ENCODE results near the gene CDH15. TPM values are rescaled to one million over a fixed set of nuclear protein-coding genes. Genes with fewer than 3 reads are reported as not detected.
A peak's percentile ranks its signal among the peaks of the same experiment; 100 is the strongest.
"Not testable (repeated sequence)": the region's sequence is repeated elsewhere in the genome, so short reads cannot be mapped to it uniquely, and the experiment has no call there.

The CDH15 gene
- total and polyA plus RNA-seq, 9 of the 15 experiments (the other 6 are each of a cell fraction or from before 2014, with no cell fraction given): 0.07 to 0.18 TPM; not detected in 7

GRCh38 chr16:89243664-89244063, 72.1 kb downstream of the CDH15 start:
- peaks cover 0 to 47% of the 10 kb centered on the region in 2 experiments; a peak in 3 of 5 replicates for H3K4me1 ChIP-seq (replicated peaks in 1 of 2; ENCODE audit: control insufficient read depth in 2 of 2, insufficient read depth in 2 of 2, low read length in 2 of 2)
- ATAC-seq (no peak), FAIRE-seq (no peak), DNase-seq (ENCODE audit: extremely low read depth in 1 of 4, low spot score in 3 of 4) (no peak)
- no peak overlapping the region for H2AFZ ChIP-seq (ENCODE audit: low read depth, low read length)
- 73% methylated on average over 5 of the region's 5 CpGs for WGBS (ENCODE audit: insufficient coverage, low coverage, missing lambda C conversion rate)
- H3K36me3 ChIP-seq (ENCODE audit: control insufficient read depth, insufficient read depth, low read length): no peaks in the 10 kb centered on the region
- no peak overlapping the region for H3K4me3 ChIP-seq
- no peaks in the 10 kb centered on the region for H3K27me3 ChIP-seq (ENCODE audit: control insufficient read depth in 2 of 2, insufficient read depth in 2 of 2, low read length in 2 of 2)
- peaks cover 4% of the 10 kb centered on the region for H3K9me3 ChIP-seq (replicated peaks; ENCODE audit: control insufficient read depth, insufficient read depth, low read depth, low read length)
- H3K27ac ChIP-seq (ENCODE audit: extremely low read depth, low read depth, low read length): no peak overlapping the region
- intact Hi-C loops (cut with micrococcal nuclease) (no loop called here), in situ Hi-C loops (cut with MboI) (no loop called here)
- BruUV-seq (replicated peaks): no TSS peak
- no peak overlapping the region for H3K4me2 ChIP-seq (ENCODE audit: insufficient read depth, low read length)
- H4K20me1 ChIP-seq (replicated peaks; ENCODE audit: control insufficient read depth, insufficient read depth, low read length): no peaks in the 10 kb centered on the region
- TF ChIP-seq POLR2AphosphoS2 (IDR thresholded peaks at IDR 0.05; ENCODE audit: low read length) (no peak), ZKSCAN3 (CRISPR knock-in tag; IDR thresholded peaks at IDR 0.05) (no peak)
- CTCF ChIA-PET (ENCODE audit: low intra/inter-chr PET ratio): no interaction called here
- POLR2A ChIA-PET: no interaction called here
- H3K9ac ChIP-seq (ENCODE audit: insufficient read depth in 1 of 2, low read depth in 2 of 2, low read length in 2 of 2): peak overlapping the region in 1 of 2 experiments; percentile 78; a peak in 1 of 4 replicates
- H3K9me1 ChIP-seq (ENCODE audit: control insufficient read depth, insufficient read depth, low read length): no peaks in the 10 kb centered on the region
- H3K79me2 ChIP-seq (ENCODE audit: control insufficient read depth, insufficient read depth, low read length): peaks cover 7% of the 10 kb centered on the region

- ATAC-seq; H3K9ac ChIP-seq (ENCODE audit: insufficient read depth in 1 of 2, low read depth in 2 of 2, low read length in 2 of 2); BruUV-seq (replicated peaks); H3K9me3 ChIP-seq (replicated peaks; ENCODE audit: control insufficient read depth, insufficient read depth, low read depth, low read length); intact Hi-C loops (cut with micrococcal nuclease); in situ Hi-C loops (cut with MboI); H4K20me1 ChIP-seq (replicated peaks; ENCODE audit: control insufficient read depth, insufficient read depth, low read length); POLR2A ChIA-PET; CTCF ChIA-PET (ENCODE audit: low intra/inter-chr PET ratio); H3K4me2 ChIP-seq (ENCODE audit: insufficient read depth, low read length); H3K36me3 ChIP-seq (ENCODE audit: control insufficient read depth, insufficient read depth, low read length); DNase-seq (ENCODE audit: extremely low read depth in 1 of 4, low spot score in 3 of 4); H3K4me3 ChIP-seq; H3K27me3 ChIP-seq (ENCODE audit: control insufficient read depth in 2 of 2, insufficient read depth in 2 of 2, low read length in 2 of 2); H2AFZ ChIP-seq (ENCODE audit: low read depth, low read length); H3K27ac ChIP-seq (ENCODE audit: extremely low read depth, low read depth, low read length); FAIRE-seq; H3K79me2 ChIP-seq (ENCODE audit: control insufficient read depth, insufficient read depth, low read length); H3K9me1 ChIP-seq (ENCODE audit: control insufficient read depth, insufficient read depth, low read length): not testable (repeated sequence)
- H3K4me1 ChIP-seq (replicated peaks in 1 of 2; ENCODE audit: control insufficient read depth in 2 of 2, insufficient read depth in 2 of 2, low read length in 2 of 2): peaks cover 0 to 48% of the 10 kb centered on the region in 2 experiments; a peak in 3 of 5 replicates
- WGBS (ENCODE audit: insufficient coverage, low coverage, missing lambda C conversion rate): 74% methylated on average over 12 of the region's 13 CpGs
Measured at GRCh38 chr16:89244264-89244663, 72.7 kb downstream of the CDH15 start.

All from K562 (cell line).